Liver (tissue), 9 donors: ENCODE measurements around the gene ZNF512. TPM values are rescaled to one million over a fixed set of nuclear protein-coding genes. Genes with fewer than 3 reads are reported as not detected.

Source experiments
- DNase-seq: peaks from one replicate; pipeline ENCODE4 v3.0.0-alpha.2; 2017; ENCODE audit warnings: low spot score
- H3K27ac ChIP-seq, 2 donors: one replicate each; pipeline ENCODE4 v1.7.0; 2013; ENCODE audit warnings: inconsistent platforms in 2 of 2, low read length in 2 of 2, control low read depth in 1 of 2, low read depth in 1 of 2, mild to moderate bottlenecking in 1 of 2
- H3K27me3 ChIP-seq, 4 donors: one replicate each; pipeline versions ENCODE4 v1.6.1 to v1.7.0; 2013; ENCODE audit warnings: low read length in 3 of 4, inconsistent platforms in 1 of 4, mild to moderate bottlenecking in 1 of 4, moderate library complexity in 1 of 4; ENCODE audit not compliant: control insufficient read depth in 4 of 4, insufficient read depth in 4 of 4
- H3K36me3 ChIP-seq, 4 donors: one replicate each; pipeline versions ENCODE4 v1.6.1 to v1.7.0; 2013; ENCODE audit warnings: low read length in 3 of 4, mild to moderate bottlenecking in 3 of 4, low read depth in 1 of 4, moderate library complexity in 1 of 4; ENCODE audit not compliant: control insufficient read depth in 4 of 4, insufficient read depth in 3 of 4
- H3K4me1 ChIP-seq, 4 donors: one replicate each; pipeline versions ENCODE4 v1.6.1 to v1.7.0; 2013; ENCODE audit warnings: low read length in 3 of 4, mild to moderate bottlenecking in 3 of 4, moderate library complexity in 1 of 4; ENCODE audit not compliant: control insufficient read depth in 4 of 4, insufficient read depth in 4 of 4
- H3K4me3 ChIP-seq, 3 donors: one replicate each; pipeline versions ENCODE4 v1.6.1 to v1.7.0; 2013; ENCODE audit warnings: low read length in 3 of 3, control low read depth in 1 of 3, low read depth in 1 of 3, mild to moderate bottlenecking in 1 of 3
- H3K9ac ChIP-seq, 2 donors: one replicate each; pipeline ENCODE4 v1.7.0; 2013; ENCODE audit warnings: low read length in 2 of 2, mild to moderate bottlenecking in 2 of 2, moderate library complexity in 2 of 2, control low read depth in 1 of 2, low read depth in 1 of 2
- H3K9me3 ChIP-seq, 4 donors: one replicate each; pipeline versions ENCODE4 v1.6.1 to v1.7.0; 2013; ENCODE audit warnings: low read length in 3 of 4; ENCODE audit not compliant: control insufficient read depth in 4 of 4
- ATF3 ChIP-seq: IDR thresholded peaks from 2 replicates; pipeline ENCODE4 v1.6.1; 2016; ENCODE audit warnings: antibody characterized with exemption
- CTCF ChIP-seq: fragments of 150-350 bp; IDR thresholded peaks from 2 replicates; pipeline ENCODE4 v1.5.1; 2017; ENCODE audit warnings: improper control_type of control experiment, low read depth, low read length; ENCODE audit not compliant: missing input control
- EGR1 ChIP-seq, 2 donors: IDR thresholded peaks; 2 replicates each; pipeline ENCODE4 v1.6.1; 2016 to 2018; ENCODE audit warnings: antibody characterized with exemption in 2 of 2, low read depth in 2 of 2
- FOXA1 ChIP-seq: IDR thresholded peaks from 2 replicates; pipeline ENCODE4 v1.6.1; 2016; ENCODE audit warnings: antibody characterized with exemption
- GABPA ChIP-seq, 2 donors: IDR thresholded peaks in 1 of 2; conservative IDR thresholded peaks in 1 of 2; 2 replicates each; pipeline ENCODE4 v1.6.1; 2016; ENCODE audit warnings: antibody characterized with exemption in 2 of 2, mild to moderate bottlenecking in 1 of 2, moderate library complexity in 1 of 2
- HNF4A ChIP-seq, 2 donors: conservative IDR thresholded peaks; 2 replicates each; pipeline ENCODE4 v1.6.1; 2016; ENCODE audit warnings: antibody characterized with exemption in 2 of 2, mild to moderate bottlenecking in 2 of 2
- HNF4G ChIP-seq: IDR thresholded peaks from 2 replicates; pipeline ENCODE4 v1.6.1; 2016; ENCODE audit warnings: antibody characterized with exemption
- JUND ChIP-seq, 2 donors: IDR thresholded peaks; 2 replicates each; pipeline ENCODE4 v1.6.1; 2016; ENCODE audit warnings: antibody characterized with exemption in 2 of 2
- MAX ChIP-seq: IDR thresholded peaks from 2 replicates; pipeline ENCODE4 v1.6.1; 2016; ENCODE audit warnings: antibody characterized with exemption
- NR2F2 ChIP-seq: IDR thresholded peaks from 2 replicates; pipeline ENCODE4 v1.6.1; 2016; ENCODE audit warnings: antibody characterized with exemption
- RAD21 ChIP-seq, 2 donors: IDR thresholded peaks; 2 replicates each; pipeline ENCODE4 v1.6.1; 2016; ENCODE audit warnings: antibody characterized with exemption in 2 of 2, mild to moderate bottlenecking in 2 of 2
- REST ChIP-seq: IDR thresholded peaks from 2 replicates; pipeline ENCODE4 v1.6.1; 2016; ENCODE audit warnings: antibody characterized with exemption, mild to moderate bottlenecking
- SP1 ChIP-seq: IDR thresholded peaks from 2 replicates; pipeline ENCODE4 v1.6.1; 2018; ENCODE audit warnings: antibody characterized with exemption, mild to moderate bottlenecking
- TAF1 ChIP-seq: conservative IDR thresholded peaks from 2 replicates; pipeline ENCODE4 v1.6.1; 2016; ENCODE audit warnings: antibody characterized with exemption, mild to moderate bottlenecking
- YY1 ChIP-seq: IDR thresholded peaks from 2 replicates; pipeline ENCODE4 v1.6.1; 2016; ENCODE audit warnings: antibody characterized with exemption, mild to moderate bottlenecking
- ZBTB33 ChIP-seq: IDR thresholded peaks from 2 replicates; pipeline ENCODE4 v1.6.1; 2016; ENCODE audit warnings: antibody characterized with exemption
- whole genome bisulfite sequencing: extraction: QIAGEN DNeasy Blood & Tissue Kit; methylation state at CpG from one replicate; pipeline ENCODE4 v1.1.7; 2013; 5-methylcytosine and 5-hydroxymethylcytosine counted together
- polyA plus RNA-seq, 2 donors: library from polyadenylated mRNA; stranded (reverse) in 1 of 2; unstranded in 1 of 2; fragments of 200-250 nt in 1 of 2; fragments of >200 nt in 1 of 2; fragmentation: Nextera tagmentation in 1 of 2; extraction: Ambion mirVana in 1 of 2; gene quantifications; one replicate each; pipeline versions ENCODE4 v1.2.1 to v1.2.3, GENCODE V29; 2013 to 2015
- total RNA-seq, 2 donors: library from RNA; depleted of rRNA; stranded (reverse); fragments of >200 nt; gene quantifications; one replicate each; pipeline ENCODE4 v1.2.3, GENCODE V29; 2014
- donor health status: healthy.
- donor health status: healthy.
- donor health status: healthy.
- donor health status: healthy.
- donor health status: healthy.

ZNF512 gene
- total and polyA plus RNA-seq, 4 donors, result 3.3 to 13.0 (median 7.1) TPM

- TF ChIP-seq CTCF, result no peak
Observed at GRCh38 chr2:27584597-27584996, 1.8 kb downstream of the ZNF512 start (continued).

GRCh38 chr2:27587025-27587424, 4.2 kb downstream of the ZNF512 start:
- no peaks in the 10 kb centered on the region for H3K36me3 ChIP-seq
- H3K27me3 ChIP-seq, result no peaks in the 10 kb centered on the region
- 94% methylated on average over 2 of the region's 2 CpGs for WGBS
- no peak for DNase-seq
- no peak overlapping the region for H3K27ac ChIP-seq
- peaks cover 0 to 6% (median 0%) of the 10 kb centered on the region in 4 donors for H3K9me3 ChIP-seq
- H3K9ac ChIP-seq, result no peak overlapping the region
- TF ChIP-seq GABPA (IDR thresholded peaks at IDR 0.05 in 1 of 2, conservative IDR thresholded peaks at IDR 0.05 in 1 of 2) (no peak), FOXA1 (no peak), JUND (IDR thresholded peaks at IDR 0.05) (no peak), EGR1 (IDR thresholded peaks at IDR 0.05; ENCODE audit: low read depth in 2 of 2) (no peak), YY1 (no peak), REST (no peak), SP1 (no peak), RAD21 (IDR thresholded peaks at IDR 0.05) (no peak), ATF3 (no peak), CTCF (no peak), HNF4A (conservative IDR thresholded peaks at IDR 0.05) (no peak), HNF4G (no peak), MAX (no peak), ZBTB33 (no peak), TAF1 (no peak), NR2F2 (no peak)
- H3K4me1 ChIP-seq, result peaks cover 5 to 20% (median 9%) of the 10 kb centered on the region in 4 donors
- no peak overlapping the region for H3K4me3 ChIP-seq
